Superior temporal gyrus (tissue), 1 donor: Measurements from ENCODE around the gene UQCC5.
"Not testable (repeated sequence)": the region's sequence is repeated elsewhere in the genome, so short reads cannot be mapped to it uniquely, and the experiment has no call there.

Source experiments
- DNase-seq: peaks from one replicate; pipeline ENCODE4 v3.0.0-alpha.2; 2016; ENCODE audit errors: extremely low spot score

Gene UQCC5

DNA sequence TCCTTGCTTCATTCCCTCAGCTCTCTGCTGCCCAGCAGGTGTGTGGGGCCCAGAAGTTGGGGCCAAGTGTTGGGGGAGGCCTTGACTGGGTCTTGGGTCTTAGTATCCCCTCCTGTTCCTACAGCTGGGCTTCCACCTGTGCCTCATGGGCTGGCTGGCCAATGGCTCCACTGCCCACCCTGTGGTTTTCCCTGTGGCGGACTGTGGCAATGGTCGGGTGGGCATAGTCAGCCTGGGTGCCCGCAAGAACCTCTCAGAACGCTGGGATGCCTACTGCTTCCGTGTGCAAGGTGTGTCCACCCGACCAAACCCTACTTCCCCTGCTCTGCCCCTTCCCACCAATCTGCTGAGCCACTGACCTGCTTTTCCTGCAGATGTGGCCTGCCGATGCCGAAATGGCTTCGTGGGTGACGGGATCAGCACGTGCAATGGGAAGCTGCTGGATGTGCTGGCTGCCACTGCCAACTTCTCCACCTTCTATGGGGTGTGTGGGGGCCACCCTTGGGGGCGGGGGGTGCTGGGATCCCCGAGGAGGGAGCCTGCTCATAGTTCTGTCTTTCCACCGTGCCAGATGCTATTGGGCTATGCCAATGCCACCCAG, 13.7 kb upstream of the UQCC5 start:
- no peak for DNase-seq

DNA sequence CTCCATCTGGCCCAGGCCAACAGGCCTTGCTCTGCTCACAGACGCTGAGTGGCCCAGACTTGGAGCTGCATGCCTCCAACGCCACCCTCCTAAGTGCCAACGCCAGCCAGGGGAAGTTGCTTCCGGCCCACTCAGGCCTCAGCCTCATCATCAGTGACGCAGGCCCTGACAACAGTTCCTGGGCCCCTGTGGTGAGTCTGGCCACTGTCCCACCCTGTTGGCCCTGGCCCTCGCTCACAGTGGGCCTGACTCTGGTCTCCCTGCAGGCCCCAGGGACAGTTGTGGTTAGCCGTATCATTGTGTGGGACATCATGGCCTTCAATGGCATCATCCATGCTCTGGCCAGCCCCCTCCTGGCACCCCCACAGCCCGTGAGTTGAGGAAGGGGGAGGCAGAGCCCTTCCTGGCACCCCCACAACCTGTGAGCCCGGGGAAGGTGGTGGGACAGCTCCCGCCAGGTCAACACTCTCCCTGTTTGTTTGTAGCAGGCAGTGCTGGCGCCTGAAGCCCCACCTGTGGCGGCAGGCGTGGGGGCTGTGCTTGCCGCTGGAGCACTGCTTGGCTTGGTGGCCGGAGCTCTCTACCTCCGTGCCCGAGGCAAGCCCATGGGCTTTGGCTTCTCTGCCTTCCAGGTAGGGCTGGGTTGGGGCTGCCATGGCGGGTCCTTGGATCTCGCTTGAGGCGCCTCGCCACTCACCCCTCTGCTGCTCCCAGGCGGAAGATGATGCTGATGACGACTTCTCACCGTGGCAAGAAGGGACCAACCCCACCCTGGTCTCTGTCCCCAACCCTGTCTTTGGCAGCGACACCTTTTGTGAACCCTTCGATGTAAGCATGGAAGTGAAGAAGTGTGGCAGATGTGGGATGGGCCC, 12.8 kb upstream of the UQCC5 start:
- no peak for DNase-seq

DNA sequence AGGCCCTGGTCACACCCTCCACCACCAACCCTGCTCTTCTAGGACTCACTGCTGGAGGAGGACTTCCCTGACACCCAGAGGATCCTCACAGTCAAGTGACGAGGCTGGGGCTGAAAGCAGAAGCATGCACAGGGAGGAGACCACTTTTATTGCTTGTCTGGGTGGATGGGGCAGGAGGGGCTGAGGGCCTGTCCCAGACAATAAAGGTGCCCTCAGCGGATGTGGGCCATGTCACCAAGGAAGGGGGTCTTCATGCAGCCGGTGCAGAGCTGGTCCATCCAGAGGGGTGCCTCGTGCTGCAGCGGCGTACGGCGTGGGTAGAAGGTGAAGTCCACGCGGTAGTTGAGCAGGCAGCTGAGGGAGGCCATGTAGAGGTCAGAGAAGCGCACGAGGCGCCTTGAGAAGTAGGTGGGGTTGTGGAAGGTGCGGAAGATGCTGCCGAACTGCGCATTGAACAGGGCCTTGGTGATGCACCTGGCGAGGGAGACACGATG, 12.1 kb upstream of the UQCC5 start:
- DNase-seq: no peak

DNA sequence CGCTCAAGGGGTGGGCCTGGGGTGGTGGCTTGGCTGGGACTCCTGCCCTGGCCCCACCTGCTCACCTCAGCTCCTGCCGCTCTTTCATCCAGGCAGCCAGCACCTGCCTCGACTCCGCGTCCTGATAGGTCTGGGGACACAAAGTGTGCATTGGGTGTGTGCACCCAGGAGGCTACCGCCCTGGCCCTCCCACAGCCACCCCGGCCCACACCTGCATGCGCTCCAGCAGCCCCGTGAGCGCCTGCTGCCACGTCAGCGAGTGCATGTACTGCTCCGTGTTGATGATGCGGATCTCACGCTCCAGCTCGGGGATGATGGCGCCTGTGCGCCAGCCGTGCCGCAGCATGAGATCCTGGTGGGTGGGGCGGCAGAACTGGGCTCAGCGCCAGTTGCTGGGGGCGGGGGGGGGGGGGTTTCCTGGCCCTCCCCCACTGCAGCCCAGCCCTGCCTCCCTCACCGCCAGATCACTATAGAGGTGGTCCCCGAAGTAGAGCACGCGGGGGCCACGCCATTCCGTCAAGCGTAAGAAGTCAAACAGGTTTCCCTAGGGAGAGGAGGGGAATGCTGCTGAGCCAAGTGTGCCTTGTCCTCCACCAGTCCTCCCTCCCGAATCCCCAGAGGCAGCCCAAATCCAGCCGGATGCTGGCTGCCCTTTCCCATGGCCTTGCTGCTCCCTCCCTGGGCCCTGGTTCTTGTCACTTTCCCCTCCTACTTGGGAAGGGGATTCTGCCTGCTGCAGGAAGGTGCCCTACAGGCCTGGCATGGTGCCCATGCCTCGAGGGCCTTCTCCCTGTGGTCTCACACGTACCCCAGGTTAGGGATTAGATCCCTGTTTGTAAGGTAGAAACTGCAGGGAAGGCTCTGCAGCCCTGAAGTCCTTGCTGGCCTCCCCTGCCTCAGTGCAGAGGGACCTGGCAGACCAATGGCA, 11.4 kb upstream of the UQCC5 start:
- no peak for DNase-seq

DNA sequence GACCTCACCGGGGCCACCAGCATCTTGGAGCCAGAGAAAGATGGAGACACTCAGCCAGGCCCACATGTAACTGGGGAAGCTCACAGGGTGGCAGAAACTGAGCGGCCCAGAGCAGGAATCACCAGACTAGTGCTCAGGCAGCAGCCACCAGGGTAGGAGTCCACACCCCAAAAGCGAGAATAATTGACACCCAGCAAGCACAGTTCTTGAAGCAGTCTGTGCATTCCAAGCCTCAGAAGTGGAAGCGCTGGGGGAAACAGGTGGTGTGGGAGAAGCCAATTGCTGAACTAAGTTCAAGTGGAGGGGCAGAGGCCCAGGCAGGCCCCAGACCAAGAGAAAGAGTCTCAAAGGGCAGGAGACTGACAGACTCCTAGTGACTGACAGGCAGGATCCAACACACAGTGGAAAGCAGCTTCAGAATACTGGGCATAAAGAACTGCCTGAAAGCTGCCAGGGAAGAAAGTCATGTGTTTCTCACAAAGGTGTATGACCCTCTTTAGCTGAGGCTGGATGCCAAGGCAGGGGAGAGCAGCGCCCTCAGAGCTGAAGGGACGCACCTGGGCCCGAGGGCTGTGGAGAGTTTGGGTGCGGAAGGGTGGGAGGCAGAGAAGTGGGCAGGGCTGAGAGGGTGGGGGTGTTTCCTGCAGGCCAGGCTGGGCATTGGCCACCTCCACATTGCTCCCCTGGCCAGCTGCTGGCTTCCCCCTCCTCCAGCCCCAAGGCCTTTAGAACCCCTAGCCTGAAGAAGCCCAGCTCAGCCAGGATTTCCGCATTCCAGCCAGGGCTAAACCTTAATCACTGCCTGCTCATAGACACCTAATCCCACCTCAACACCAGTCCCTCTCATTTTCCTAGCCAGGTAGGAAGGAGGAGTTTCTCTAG, 10.5 kb upstream of the UQCC5 start:
- no peak for DNase-seq

DNA sequence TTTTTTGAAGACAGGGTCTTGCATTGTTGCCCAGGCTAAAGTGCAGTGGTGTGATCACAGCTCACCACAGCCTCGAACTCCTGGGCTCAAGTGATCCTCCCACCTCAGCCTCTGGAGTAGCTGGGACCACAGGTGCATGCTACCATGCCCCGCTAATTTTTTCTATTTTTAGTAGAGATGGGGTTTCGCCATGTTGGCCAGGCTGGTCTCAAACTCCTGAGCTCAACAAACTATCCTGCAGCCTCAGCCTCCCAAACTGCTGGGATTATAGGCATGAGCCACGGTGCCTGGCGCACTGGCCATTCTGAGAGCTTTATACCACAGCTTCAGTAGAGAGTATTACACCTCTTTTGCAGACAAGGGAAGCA, 9.8 kb upstream of the UQCC5 start:
- DNase-seq: not testable (repeated sequence)

DNA sequence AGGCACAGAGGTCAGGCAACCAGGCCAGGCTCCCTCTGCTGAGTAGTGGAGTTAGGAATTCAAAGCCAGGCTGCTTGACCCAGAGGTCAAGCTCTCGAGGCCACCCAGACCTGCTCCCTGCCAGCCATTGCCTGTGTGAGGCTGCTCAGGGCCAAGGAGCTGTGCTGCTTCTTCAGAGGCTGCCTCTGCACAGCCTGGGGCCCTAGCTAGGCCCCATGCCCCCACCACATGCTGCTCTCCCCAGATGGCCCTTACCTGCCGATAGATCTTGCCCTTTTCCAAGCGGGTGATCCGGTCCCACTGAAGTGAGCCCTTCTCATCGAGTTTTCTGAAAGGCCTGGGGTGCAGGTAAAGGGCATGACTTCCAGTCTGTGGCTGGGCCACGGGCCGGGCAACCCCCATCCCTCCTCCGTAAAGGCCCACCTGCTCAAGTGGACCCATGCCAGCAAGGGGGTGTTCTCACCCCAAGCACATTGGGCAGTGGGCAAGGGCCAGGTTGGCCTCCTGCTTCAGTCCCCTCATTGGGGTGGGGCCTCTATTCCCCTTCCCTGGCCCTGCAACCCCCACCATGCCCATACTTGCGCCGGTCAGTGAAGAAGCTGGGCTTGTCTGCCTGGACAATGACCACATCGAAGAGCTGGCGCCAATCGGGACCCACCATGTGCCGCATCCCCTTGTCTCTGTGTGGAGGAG, 9.2 kb upstream of the UQCC5 start:
- no peak for DNase-seq

DNA sequence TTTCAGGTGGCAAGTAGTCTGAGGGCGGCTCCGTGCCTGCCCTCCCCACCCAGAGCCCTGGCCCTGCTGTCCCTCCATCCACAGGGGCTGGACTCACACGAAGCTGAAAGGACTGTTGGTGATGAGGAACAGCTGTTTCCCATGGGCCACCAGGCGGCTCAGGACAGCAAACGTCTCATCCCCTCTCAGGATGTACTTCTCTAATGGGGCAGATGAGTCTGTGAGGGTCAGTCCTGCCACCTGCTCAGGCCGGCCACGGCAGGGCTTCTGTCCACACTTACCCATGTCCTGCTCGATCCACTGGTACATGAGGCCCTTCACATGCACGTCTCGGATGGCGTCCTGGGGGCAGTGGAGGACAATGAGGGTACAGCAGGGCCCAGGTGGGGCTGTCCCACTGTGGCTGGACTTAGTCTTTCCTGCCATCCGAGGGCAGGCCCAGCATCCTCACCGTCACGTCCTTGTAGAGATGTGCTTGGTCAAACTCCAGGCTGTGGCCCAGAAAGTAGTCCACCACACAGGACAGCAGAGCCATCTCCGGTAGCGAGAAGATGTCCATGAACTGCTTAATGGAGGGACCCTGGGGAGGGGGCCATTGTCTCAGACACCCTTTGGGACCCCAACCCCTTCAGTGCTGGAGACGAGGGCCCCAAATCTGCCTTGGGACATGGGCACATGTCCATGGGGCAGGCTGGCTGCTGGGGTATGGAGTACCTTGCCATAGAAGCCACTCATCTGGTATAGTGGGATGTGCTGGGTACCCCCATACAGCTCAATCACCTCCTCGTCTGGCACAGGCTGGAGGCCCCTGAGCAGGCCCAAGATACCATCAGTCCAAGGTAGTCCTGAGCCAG, 8.4 kb upstream of the UQCC5 start:
- no peak for DNase-seq

DNA sequence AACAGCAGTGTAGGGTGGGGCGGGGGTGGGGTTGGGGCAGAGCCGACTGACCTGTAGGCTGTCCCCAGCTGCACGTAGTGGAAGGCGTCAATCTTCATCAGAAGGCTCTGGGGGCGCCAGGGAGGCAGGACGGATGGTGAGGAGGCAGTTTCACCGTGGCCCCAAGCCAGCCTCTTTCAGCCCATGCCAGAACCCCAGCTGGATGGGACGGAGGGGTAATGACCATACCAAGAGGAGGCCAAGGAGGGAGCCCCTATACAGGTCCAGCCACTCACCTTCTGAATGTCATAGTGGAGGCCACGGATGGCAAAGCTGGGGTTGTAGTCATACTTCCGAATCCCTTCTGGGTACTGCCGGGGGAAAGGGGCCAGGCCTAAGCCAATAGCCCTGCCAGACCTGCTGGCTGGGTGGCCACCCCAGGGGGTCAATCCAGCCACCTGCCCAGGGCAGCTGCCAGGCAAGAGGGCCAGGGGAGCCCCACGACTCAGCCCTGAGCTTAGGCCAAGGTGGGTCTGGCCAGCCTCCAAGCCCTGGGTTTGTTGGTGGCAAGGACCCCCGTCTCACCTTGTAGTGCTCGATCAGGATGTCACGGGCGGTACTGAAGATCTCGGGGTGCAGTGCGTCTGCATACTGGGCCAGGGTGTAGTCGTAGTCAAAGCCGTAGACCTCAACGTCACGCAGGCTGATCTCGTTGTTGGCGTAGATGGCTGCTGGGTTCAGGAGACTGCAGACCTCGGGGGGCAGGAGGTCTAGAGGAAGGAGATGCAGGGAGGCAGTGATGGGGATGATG, 7.6 kb upstream of the UQCC5 start:
- DNase-seq: no peak

DNA sequence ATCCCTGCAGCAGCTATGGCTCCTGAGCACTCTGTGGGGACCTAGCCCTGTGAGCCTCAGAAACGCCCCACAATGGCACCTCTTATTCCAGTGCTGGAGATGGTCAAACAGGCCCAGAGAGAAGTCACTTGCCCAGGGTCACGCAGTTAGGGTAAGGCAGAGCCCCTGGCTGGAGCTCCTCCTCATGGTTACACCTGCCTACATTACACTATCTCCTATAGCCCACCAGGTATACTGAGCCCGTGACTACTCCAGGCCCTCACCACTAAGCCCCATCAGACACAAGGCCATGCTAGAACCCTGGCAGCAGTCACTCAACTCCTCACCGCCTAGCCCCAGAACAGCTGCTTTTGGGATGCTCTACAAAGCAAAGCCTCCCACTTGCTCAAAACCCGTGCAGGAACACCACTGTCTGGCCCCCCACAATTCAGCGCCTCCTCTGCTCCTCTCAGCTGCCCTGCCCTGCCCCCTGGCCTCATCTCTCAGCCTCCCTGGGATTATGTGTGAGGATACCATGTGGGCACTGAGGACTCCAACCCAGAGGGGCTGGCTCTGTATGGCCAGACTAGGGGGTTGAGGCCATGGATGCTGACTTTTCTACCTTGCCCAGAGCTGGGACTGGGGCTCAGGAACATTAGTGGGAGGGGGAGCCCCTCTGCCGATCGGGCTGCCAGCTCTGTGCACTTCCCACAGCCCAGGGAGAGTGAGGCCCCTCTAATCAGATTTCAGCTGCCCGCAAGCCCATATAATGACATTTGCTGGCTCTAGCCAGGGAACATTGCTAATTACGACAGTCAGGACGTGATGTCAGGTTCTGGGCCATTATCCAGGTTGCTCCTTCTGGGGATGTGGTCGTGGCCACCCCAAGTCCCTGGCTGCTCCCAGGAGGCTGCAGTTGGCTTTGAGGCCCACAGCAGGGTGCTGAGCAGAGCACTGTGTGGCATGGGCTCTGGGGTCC, 6.8 kb upstream of the UQCC5 start:
- no peak for DNase-seq

DNA sequence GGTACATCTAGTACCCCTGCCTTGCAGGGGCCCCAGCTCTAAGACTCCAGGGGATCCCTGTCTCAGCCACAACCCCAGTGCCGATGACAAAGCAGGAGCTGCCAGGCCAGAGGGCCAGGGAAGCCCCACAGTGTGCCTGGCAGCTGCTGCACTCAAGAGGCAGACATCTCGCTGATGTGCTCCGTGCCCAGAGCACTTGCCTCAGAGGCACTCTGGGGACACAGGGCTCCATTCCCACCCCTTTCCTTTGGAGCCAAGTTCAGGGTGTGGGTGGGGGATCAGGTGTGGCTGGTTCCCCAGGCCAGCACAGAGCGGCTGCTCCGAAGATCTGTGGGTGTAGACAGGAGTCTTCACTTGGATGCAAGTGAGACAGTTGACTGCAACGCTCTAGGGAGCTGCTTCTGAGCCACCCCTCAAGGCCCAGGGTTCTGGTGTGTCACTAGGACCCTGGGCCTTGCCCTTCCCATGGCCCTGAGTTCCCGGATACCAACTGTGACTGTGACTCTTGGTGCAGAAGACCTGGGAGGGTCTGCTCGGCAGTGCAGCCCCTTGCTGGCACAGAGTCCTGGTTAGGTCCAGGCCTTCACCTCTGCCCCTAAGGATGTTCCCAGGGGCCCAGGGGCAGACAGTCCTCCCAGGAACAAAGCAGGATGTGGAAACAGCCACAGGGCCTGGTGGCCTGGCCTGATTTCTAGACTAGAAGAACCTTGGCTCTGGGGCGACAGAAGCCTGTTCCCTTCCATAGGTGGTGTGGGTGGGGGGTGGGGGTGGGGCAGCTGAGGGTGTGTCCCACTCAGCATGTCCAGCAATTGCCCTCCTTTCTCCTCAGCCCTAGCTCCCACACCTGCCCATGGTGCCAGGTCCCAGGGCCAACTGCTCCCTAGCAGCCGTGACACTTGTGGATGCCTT, 5.2 kb upstream of the UQCC5 start:
- no peak for DNase-seq

DNA sequence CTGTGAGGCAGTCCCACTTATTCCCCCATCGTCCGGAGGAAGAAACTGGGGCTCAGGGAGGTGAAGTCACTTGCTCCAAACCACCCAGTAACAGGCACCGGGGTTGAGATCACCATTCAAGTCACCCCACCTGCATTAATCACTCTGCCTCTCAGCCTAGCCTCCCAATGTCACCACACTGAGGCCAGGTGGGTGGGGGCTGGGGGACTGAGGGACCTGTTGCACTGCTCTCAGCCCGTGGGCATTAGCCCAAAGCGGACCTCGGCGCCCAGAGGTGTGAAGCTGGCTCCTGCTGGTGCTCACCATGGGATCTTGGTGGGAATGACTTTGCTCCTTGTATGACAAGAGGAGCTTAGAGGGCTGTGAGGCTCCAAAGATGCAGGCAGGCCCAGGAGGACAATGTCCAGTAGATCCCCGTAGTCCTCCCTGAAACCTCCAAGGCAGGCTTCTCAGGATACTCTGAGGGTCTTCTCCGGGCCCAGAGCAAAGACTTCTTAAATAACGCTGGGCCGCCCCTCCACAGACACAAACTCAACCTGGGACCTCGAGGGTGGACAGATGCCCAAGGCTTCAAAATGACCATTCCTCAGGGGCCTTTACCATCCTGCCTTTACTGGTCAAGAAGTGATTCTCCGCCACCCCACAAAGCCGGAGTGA, 4.4 kb upstream of the UQCC5 start:
- DNase-seq: no peak

DNA sequence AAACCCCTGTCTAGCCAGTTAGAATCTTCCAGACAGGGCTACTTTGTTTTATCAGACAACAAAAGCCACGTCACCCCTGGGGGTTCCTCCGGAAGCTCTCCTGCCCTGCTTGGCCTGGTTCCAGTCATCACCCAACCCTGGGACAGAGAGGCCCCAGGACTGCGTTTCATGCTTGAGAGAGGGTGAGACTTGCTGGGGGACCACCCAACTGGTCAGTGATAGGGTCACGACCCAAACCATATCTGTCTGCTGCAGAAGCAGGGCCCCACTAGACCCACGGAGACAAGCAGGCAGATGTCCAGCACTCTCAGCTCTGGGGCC, 3.9 kb upstream of the UQCC5 start:
- no peak for DNase-seq

DNA sequence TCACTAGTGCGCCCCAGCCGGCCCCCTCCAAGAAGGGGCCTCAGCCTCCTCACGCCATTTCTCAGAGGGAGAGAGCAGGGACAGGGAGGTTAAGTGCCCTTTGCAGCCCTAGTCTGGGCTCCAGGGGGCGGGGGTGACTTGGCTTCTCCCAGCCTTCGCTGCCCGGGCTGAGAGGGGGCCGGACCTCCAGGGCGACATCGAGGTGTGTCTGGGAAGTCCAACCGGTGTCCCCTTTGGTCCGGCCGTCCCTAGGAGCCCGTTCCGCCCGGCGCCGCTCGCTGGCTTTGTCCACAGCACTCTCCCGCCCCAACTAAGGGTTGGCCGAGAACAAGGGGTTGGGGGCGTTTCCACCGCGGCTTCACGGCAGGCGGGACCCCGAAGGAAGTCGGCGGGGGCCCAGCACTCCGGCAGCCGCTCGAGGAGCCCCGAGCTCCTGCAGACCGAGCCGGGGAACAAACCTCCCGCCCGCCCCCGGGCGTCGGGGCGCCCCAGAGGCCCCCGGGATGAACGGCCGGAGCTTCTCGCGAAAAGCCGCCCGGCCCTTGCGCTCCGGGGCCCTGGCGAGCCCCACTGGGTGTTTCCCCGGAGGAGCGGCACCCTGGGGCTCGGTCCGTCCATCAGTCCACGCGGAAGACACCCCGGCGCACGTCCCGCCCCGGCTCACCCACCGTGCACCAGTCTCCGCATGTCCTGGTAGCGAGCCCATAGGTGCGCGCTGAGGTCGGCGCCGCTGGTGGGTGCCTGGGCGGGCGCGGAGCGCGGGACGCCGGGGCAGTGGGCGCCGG, 3.4 kb upstream of the UQCC5 start:
- DNase-seq: no peak

DNA sequence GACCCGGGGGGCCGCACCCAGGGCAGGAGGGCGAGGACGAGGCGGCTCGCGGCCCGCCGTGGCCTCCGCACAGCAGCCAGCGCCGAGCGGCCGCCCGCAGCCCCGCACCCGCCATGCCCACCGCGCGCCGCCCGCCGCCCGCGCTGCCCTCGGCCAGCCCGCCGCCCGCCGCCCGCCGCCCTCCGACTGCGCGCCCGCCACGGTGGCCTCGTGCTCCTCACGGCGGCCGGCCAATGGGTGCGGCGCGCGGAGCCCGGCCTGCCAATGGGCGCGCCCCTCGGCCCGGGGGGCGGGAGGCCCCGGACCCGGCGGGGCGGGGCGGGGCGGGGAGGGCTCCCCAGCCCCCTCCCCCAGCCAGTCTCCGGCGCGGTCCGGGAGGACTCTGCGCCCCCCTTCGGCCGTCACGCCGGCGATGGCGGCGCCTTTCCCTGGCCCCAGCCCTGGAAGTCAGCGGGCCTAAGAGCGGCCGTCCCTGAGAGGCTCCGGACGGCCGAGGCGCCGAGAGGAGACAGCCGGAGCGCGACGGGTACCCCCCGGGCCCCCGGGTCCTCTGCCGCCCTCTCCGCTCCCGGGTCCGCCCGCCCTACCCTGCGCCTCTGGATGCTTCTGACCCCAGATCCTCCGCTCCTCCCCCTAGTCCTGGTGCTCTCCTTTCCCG, 2.7 kb upstream of the UQCC5 start, which contains the start of gene NT5DC2:
Gene NT5DC2, minus strand, starts transcription at position 235 of the 658 bp plus-strand sequence. Its CDS starts 120 bp downstream, at position 115.
- DNase-seq: peak; percentile 35
